Spleen (tissue), 11 donors: Measurements from ENCODE around the gene RAD51B. TPM values are rescaled to one million over a fixed set of nuclear protein-coding genes. Genes with fewer than 3 reads are reported as not detected.

Experiments
- DNase-seq: peaks from one replicate; pipeline ENCODE4 v3.0.0-alpha.2; 2020
- H3K27ac ChIP-seq, 8 donors: fragments of 200-600 bp; sonication (generic) in 7 of 8; 1 replicate in 4 of 8; 2 replicates in 4 of 8; pipeline versions ENCODE4 v1.5.0 to v1.8.0; 2016 to 2021; ENCODE audit warnings: inconsistent platforms in 4 of 8, mild to moderate bottlenecking in 4 of 8, moderate library complexity in 1 of 8
- H3K27me3 ChIP-seq, 7 donors: fragments of 200-600 bp; sonication (generic) in 6 of 7; replicated peaks in 1 of 7; 1 replicate in 4 of 7; 2 replicates in 3 of 7; pipeline versions ENCODE4 v1.5.0 to v1.8.0; 2016 to 2021; ENCODE audit warnings: inconsistent platforms in 3 of 7, mild to moderate bottlenecking in 1 of 7
- H3K36me3 ChIP-seq, 6 donors: fragments of 200-600 bp; sonication (generic) in 5 of 6; 1 replicate in 4 of 6; 2 replicates in 2 of 6; pipeline versions ENCODE4 v1.5.0 to v1.8.0; 2016 to 2021; ENCODE audit warnings: inconsistent platforms in 2 of 6
- H3K4me1 ChIP-seq, 6 donors: fragments of 200-600 bp; sonication (generic) in 5 of 6; 1 replicate in 3 of 6; 2 replicates in 3 of 6; pipeline versions ENCODE4 v1.5.0 to v1.8.0; 2016 to 2021; ENCODE audit warnings: inconsistent platforms in 3 of 6
- H3K4me3 ChIP-seq, 8 donors: fragments of 200-600 bp; sonication (generic) in 7 of 8; 1 replicate in 4 of 8; 2 replicates in 4 of 8; pipeline versions ENCODE4 v1.5.0 to v1.8.0; 2016 to 2021; ENCODE audit warnings: inconsistent platforms in 4 of 8, mild to moderate bottlenecking in 4 of 8, moderate library complexity in 2 of 8
- H3K9me3 ChIP-seq, 8 donors: fragments of 200-600 bp; sonication (generic) in 7 of 8; 1 replicate in 4 of 8; 2 replicates in 4 of 8; pipeline versions ENCODE4 v1.5.0 to v1.8.0; 2016 to 2021; ENCODE audit warnings: inconsistent platforms in 4 of 8
- CTCF ChIP-seq, 11 experiments: fragments of 200-600 bp in 7 of 11; fragments of 450-650 bp in 4 of 11; sonication (generic) in 4 of 11; IDR thresholded peaks in 8 of 11; conservative IDR thresholded peaks in 3 of 11; 1 replicate in 7 of 11; 2 replicates in 4 of 11; pipeline versions ENCODE4 v1.4.0 to v1.8.0; 2016 to 2021; ENCODE audit warnings: antibody characterized with exemption in 11 of 11, inconsistent platforms in 4 of 11, mild to moderate bottlenecking in 1 of 11
- POLR2A ChIP-seq, 3 donors: fragments of 450-650 bp; IDR thresholded peaks; one replicate each; pipeline ENCODE4 v1.5.1; 2017; ENCODE audit warnings: antibody characterized with exemption in 3 of 3, mild to moderate bottlenecking in 1 of 3
- POLR2AphosphoS5 ChIP-seq, 3 donors: sonication (generic); formaldehyde crosslinking; IDR thresholded peaks; one replicate each; pipeline ENCODE4 v1.5.1; 2017; ENCODE audit warnings: antibody characterized with exemption in 3 of 3
- WGBS, 5 donors: extraction: QIAGEN DNeasy Blood & Tissue Kit in 3 of 5; methylation state at CpG; one replicate each; pipeline versions ENCODE4 v1.1.5 to v1.1.7; 2013 to 2018; 5-methylcytosine and 5-hydroxymethylcytosine counted together
- intact Hi-C: fragments of 100-400 bp; cut with DNase I; formaldehyde crosslinking; loops from one replicate; pipeline ENCODE4 v1.15.0; 2023; ENCODE audit warnings: low total_unique reads
- polyA plus RNA-seq, 3 donors: library from polyadenylated mRNA; stranded (reverse); fragments of 200-250 nt; gene quantifications; one replicate each; pipeline ENCODE4 v1.2.1, GENCODE V29; 2013
- total RNA-seq, 7 donors: library from RNA; depleted of rRNA in 3 of 7; stranded (reverse); fragments of >200 nt in 3 of 7; fragmentation: NEBNext Ultra II Directional in 4 of 7; extraction: Animal tissue kit (Norgen Biotek cat#: 25700) in 4 of 7; gene quantifications; one replicate each; pipeline versions ENCODE4 v1.1.0 to v1.2.1, GENCODE V29; 2016 to 2021
- donor health status: healthy with polysubstance abuse.
- donor health status: DM: no; HTN: no; CAD: no; lungs with moderate emphysema.
- donor health status: DM: no; HTN: no; CAD: no.
- donor health status: Bipolar disorder and iron deficiency.
- donor health status: healthy.
- donor health status: DM: no; HTN: no; CAD: no.
- donor health status: DM: yes; HTN: yes; CAD: no.

The RAD51B gene
- total and polyA plus RNA-seq, 10 donors, result 4.2 to 43.7 (median 29.8) TPM

DNA sequence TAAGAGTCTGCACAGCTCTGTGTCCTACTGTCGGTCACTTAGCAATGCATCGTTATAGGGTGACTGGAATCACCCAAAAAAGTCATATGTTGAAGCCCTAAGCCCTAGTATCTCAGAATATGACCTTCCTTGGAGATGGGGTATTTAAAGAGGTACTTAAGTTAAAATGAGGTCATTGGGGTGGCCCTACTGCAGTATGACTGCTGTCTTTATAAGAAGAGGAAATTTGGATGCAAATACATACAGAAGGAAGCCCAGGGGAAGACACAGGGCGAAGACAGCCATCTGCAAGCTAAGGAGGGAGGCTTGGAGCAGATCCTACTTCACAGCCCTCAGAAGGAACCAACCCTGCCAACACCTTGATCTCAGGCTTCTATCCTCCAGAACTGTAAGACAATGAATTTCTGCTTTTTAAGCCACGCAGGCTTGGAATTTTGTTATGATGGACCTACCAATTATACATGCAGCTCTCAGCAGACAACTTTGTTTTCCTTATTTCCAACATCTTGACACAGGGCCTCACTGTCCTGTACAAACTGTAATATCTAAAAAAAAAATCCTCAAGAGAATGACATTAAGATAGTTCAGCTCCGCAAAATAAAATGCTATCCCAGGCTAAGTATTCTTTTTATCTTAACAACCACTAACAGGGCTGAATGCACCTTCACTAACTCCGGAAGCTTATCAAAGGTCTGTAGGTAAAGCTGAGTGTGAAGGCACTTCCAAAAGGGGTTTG lies 932.9 kb downstream of the RAD51B start:
- Histone ChIP-seq H3K9me3 (no peaks in the 10 kb centered on the region), H3K27ac (peak overlapping the region in 5 of 8 donors; percentile 3 to 39 (median 27)), H3K27me3 (no peaks in the 10 kb centered on the region), H3K36me3 (no peaks in the 10 kb centered on the region), H3K4me1 (peaks cover under 1 to 46% (median 11%) of the 10 kb centered on the region in 6 donors), H3K4me3 (no peak overlapping the region)
- no peak for DNase-seq
- 81 to 90% (median 88%) methylated on average over 6 of the region's 6 CpGs for WGBS, 5 donors
- no peak for TF ChIP-seq CTCF (IDR thresholded peaks at IDR 0.05 in 8 of 11, conservative IDR thresholded peaks at IDR 0.05 in 3 of 11)
- intact Hi-C loops, result no loop called here

DNA sequence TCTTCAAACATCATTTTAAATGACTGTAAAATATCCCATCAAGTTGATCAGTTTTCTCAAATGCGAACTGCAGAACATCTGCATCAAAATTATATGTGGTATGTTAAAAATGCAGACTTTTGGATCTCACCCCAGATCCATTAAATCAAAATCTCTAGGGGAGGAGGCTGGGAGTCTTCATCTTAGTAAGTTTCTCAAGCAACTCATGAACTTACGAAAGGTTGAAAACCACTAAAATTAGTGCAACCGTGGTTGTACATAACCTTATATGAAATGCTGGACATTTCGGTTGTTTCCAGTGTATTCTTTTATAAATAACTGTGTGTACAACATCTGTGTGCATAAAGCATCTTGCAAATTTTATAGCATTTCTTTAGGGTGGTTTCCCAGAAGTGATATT lies 934.1 kb downstream of the RAD51B start:
- intact Hi-C loops, result no loop called here
- Histone ChIP-seq H3K27me3 (no peaks in the 10 kb centered on the region), H3K4me1 (peaks cover 9 to 58% (median 19%) of the 10 kb centered on the region in 6 donors), H3K9me3 (no peaks in the 10 kb centered on the region), H3K36me3 (no peaks in the 10 kb centered on the region), H3K4me3 (no peak overlapping the region), H3K27ac (peak overlapping the region in 1 of 8 donors; percentile 39)
- no peak for TF ChIP-seq POLR2AphosphoS5 (IDR thresholded peaks at IDR 0.05)
- no peak for TF ChIP-seq POLR2A (IDR thresholded peaks at IDR 0.05)
- no peak for TF ChIP-seq CTCF (IDR thresholded peaks at IDR 0.05 in 8 of 11, conservative IDR thresholded peaks at IDR 0.05 in 3 of 11)
- WGBS, 5 donors, result 48 to 75% (median 63%) methylated on average over 4 of the region's 4 CpGs
- no peak for DNase-seq

DNA sequence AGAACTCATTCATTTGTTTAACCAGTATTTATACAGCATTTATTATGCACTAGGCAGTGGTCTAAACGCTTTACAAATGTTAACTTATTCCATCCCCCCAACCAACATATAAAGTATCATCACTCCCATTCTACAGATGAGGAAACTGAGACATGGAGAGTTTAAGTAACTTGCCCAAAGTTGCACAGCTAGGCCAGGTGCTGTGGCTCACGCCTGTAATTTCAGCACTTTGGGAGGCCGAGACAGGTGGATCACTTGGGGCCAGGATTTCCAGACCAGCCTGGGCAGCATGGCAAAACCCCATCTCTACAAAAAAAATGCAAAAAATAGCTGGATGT lies 935.4 kb downstream of the RAD51B start:
- Histone ChIP-seq H3K27me3 (no peaks in the 10 kb centered on the region), H3K36me3 (no peaks in the 10 kb centered on the region), H3K27ac (no peak overlapping the region), H3K4me3 (no peak overlapping the region), H3K9me3 (no peaks in the 10 kb centered on the region), H3K4me1 (peaks cover 9 to 71% (median 23%) of the 10 kb centered on the region in 6 donors)
- DNase-seq, result no peak
- no peak for TF ChIP-seq CTCF (IDR thresholded peaks at IDR 0.05 in 8 of 11, conservative IDR thresholded peaks at IDR 0.05 in 3 of 11)
- TF ChIP-seq POLR2A (IDR thresholded peaks at IDR 0.05), result no peak
- TF ChIP-seq POLR2AphosphoS5 (IDR thresholded peaks at IDR 0.05), result no peak
- intact Hi-C loops, result no loop called here
- WGBS, 5 donors, result 89 to 98% (median 96%) methylated on average over 3 of the region's 3 CpGs

- H3K4me3 ChIP-seq, result no peak overlapping the region
- peaks cover 9 to 74% (median 24%) of the 10 kb centered on the region in 6 donors for H3K4me1 ChIP-seq
- no peak for DNase-seq
- H3K27ac ChIP-seq, result no peak overlapping the region
- no peaks in the 10 kb centered on the region for H3K36me3 ChIP-seq
- WGBS, 5 donors, result 80 to 91% (median 87%) methylated on average over 7 of the region's 7 CpGs
- TF ChIP-seq POLR2AphosphoS5 (IDR thresholded peaks at IDR 0.05) (no peak), CTCF (IDR thresholded peaks at IDR 0.05 in 8 of 11, conservative IDR thresholded peaks at IDR 0.05 in 3 of 11) (no peak), POLR2A (IDR thresholded peaks at IDR 0.05) (no peak)
- intact Hi-C loops, result no loop called here
- no peaks in the 10 kb centered on the region for H3K9me3 ChIP-seq
- H3K27me3 ChIP-seq, result no peaks in the 10 kb centered on the region
These were observed 936.5 kb downstream of the RAD51B start for GRCh38 chr14:68756000-68756481.
